ENCODE results near the gene DEFB123. TPM values are rescaled to one million over a fixed set of nuclear protein-coding genes. Genes with fewer than 3 reads are reported as not detected.

Gene DEFB123
- total RNA-seq, 1 donor from 2014 or later, result not detected

GRCh38 chr20:31473331-31474096, 33.1 kb downstream of the DEFB123 start:
- DNase-seq (ENCODE audit: low spot score) (no peak), ATAC-seq (no peak)

- ATAC-seq, result no peak
- DNase-seq (ENCODE audit: low spot score), result no peak
Measured at GRCh38 chr20:31474097-31474436, 33.6 kb downstream of the DEFB123 start.

DNA sequence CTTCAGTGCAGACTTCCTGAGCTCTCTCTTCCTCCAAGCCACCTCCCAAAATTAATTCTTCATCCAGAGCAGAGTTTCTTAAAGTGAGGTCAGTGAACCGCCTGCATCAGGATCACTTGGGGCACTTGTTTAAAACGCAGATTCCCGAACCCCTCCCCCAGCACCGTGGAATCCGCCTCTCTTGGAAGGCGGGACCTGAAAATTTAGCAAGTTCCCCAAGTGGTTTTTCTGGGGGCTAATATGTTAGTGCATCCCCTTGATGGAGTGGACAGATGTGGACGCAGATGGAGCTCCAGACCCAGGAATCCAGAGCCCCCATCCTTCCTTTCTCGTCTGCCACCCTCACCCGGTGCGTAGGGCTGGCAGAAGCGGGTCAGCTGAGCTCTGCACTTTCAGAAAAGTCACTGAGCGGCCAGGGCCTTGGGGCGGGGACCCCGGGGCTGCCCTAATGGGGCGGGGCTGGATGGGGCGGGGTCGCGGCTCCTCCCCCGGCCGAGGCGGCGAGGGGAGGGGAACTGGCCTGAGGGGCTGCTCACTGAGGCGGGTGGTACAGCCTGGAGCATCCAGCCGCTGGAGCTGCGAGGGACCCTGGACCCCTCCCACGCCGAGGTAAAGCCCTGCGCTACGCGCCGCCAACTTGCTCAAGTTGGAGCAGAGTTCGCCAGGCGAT, 34.5 kb downstream of the DEFB123 start, which contains the start of the genes DEFB124 and REM1:
Gene DEFB124, minus strand, starts transcription at position 370 of the 670 bp plus-strand sequence. CDS start 2,114 bp downstream, outside the sequence.
Gene REM1, plus strand, starts transcription at position 531 of the 670 bp plus-strand sequence. CDS start 1,158 bp downstream, outside the sequence.
- peak; percentile 66 for ATAC-seq
- no peak for DNase-seq (ENCODE audit: low spot score)

- ATAC-seq (no peak), DNase-seq (ENCODE audit: low spot score) (no peak)
Measured at GRCh38 chr20:31475472-31476293, 35.3 kb downstream of the DEFB123 start.

- DNase-seq (ENCODE audit: low spot score) (no peak), ATAC-seq (no peak)
Measured at GRCh38 chr20:31476294-31476585, 35.8 kb downstream of the DEFB123 start.

DNA sequence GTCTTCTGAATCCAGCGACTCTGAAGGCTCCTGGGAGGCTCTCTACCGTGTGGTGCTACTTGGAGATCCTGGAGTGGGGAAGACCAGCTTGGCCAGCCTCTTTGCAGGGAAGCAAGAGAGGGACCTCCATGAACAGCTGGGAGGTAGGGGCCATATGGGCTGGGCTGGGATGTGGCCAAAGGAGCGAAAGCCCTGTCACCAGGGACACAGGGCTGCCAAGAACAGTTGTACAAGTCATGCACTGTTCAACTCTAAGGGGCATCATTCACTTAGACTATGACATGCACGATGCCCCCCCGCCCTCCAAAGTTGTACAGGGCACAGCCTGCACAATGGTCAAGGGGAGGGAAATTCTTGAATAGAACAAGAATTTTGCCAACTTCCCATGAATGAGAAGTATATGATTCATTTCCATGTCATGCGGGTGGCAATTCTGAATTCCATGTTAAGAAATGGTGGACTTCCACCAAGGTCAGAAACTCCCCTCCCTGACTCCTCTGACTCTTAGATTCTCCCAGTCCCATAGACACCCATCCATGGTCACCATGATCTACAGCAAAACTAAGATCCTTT, 36.3 kb downstream of the DEFB123 start:
- no peak for DNase-seq (ENCODE audit: low spot score)

GRCh38 chr20:31484001-31484400, 43.6 kb downstream of the DEFB123 start:
- ATAC-seq (peak; percentile 28), DNase-seq (ENCODE audit: low spot score) (no peak)

More for the DNA sequence above, 36.3 kb downstream of the DEFB123 start:
- ATAC-seq, result no peak

- peak; percentile 73 for ATAC-seq
Measured at GRCh38 chr20:31485450-31486339, 45.3 kb downstream of the DEFB123 start.

GRCh38 chr20:31488115-31488514, 47.7 kb downstream of the DEFB123 start:
- no peak for ATAC-seq
- DNase-seq (ENCODE audit: low spot score), result no peak

More at GRCh38 chr20:31485450-31486339, 45.3 kb downstream of the DEFB123 start:
- peak; percentile 55 for DNase-seq (ENCODE audit: low spot score)

DNA sequence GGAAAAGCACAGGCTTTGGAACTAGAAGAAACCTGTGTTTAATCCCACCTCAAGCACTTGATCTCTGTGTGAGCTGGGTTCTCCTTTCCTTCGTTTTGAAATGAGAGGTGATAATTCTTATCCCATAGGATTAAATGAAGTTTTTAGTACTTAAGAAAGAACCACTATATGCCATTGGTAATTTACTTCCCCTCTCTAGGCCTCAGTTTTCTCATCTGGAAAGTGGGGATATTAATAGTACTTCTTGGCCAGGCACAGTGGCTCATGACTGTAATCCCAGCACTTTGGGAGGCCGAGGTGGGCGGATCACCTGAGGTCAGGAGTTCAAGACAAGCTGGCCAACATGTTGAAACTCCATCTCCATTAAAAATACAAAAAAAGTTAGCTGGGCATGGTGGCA, 48.7 kb downstream of the DEFB123 start:
- DNase-seq (ENCODE audit: low spot score), result no peak
- ATAC-seq, result no peak

- DNase-seq (ENCODE audit: low spot score) (no peak), ATAC-seq (no peak)
Measured at GRCh38 chr20:31490752-31491151, 50.3 kb downstream of the DEFB123 start.

DNA sequence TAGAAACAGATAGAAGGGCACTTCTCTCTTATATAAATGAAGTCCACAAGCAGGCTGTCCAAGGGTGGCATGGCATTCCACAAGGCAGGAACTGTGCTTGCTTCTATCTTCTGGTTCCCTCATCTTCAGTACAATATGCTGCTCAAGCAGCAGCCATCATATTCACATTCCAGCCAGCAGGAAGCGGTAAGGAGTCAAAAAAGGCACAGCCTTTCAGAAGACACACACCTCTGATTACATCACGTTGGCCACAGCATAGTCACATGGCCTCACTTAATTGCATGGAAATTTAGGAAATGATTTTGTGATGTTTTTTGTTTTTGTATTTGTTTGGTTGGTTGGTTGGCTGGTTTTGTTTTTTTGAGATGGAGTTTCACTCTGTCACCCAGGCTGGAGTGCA, 53.7 kb downstream of the DEFB123 start:
- ATAC-seq (peak; percentile 44), DNase-seq (ENCODE audit: low spot score) (no peak)

GRCh38 chr20:31496761-31497295, 56.4 kb downstream of the DEFB123 start:
- peak; percentile 43 for ATAC-seq
- no peak for DNase-seq (ENCODE audit: low spot score)

DNA sequence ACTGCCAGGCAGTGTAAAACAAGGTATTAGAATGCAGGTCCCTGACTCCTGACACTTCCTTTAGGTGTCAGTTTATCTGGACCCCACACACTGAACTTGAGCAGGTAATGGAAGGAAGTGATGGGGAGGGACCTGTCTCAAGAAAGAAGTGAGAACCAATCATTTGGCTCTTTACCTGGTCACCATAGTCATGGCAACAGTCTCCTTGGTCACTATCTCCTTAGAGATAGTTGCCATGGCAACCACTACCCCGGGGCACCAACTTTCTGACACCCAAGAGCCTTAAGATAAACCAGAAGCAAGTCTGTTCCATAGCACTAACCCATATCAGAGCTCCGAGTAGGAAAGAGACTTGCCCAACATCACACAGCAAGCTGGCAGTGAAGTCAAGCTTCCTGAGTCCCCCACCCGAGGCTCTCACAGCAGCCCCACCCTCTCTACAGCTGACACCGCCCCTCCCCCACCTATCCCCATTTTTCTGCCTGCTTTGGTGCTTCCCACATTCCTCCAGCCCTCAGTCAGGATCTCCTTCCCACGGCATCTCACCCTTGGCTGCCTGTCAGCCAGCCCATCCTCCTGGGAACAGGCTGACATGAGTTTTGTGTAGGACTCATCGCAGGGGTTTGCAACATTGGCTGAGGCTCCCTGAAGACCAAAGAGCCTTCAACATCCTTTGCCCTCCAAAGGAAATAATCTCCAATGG, 57.6 kb downstream of the DEFB123 start:
- ATAC-seq (no peak), DNase-seq (ENCODE audit: low spot score) (no peak)

Other genes with a start within 250 kb of the DEFB123 start
- gene DEFB115, start 183.0 kb upstream of the DEFB123 start, total RNA-seq, result not detected
- gene DEFB116, start 132.0 kb upstream of the DEFB123 start, total RNA-seq, result not detected
- not detected for gene DEFB118, start 72.0 kb upstream of the DEFB123 start, total RNA-seq
- gene DEFB119, start 50.0 kb upstream of the DEFB123 start, total RNA-seq, result not detected
- not detected for gene DEFB121, start 34.4 kb upstream of the DEFB123 start, total RNA-seq
- gene DEFB124, start 34.5 kb downstream of the DEFB123 start, total RNA-seq, result not detected
- not detected for gene REM1, start 34.7 kb downstream of the DEFB123 start, total RNA-seq
- 147 TPM for gene HM13, start 73.8 kb downstream of the DEFB123 start, total RNA-seq
- gene ID1, start 164.7 kb downstream of the DEFB123 start, total RNA-seq, result 37.2 TPM
- gene COX4I2, start 197.3 kb downstream of the DEFB123 start, total RNA-seq, result not detected